A549 (cell line): ENCODE measurements around the gene TRAK1.

Experiments used
- BHLHE40 ChIP-seq: IDR thresholded peaks from 2 replicates; pipeline ENCODE4 v1.6.1; 2012; ENCODE audit warnings: low read depth, low read length, inconsistent platforms
- CBX2 ChIP-seq: fragments of 200-600 bp; sonication (generic); IDR thresholded peaks from 2 replicates; pipeline ENCODE4 v1.6.1; 2016; ENCODE audit warnings: low read depth, mild to moderate bottlenecking, borderline replicate concordance
- POLR2A ChIP-seq: IDR thresholded peaks from 2 replicates; pipeline ENCODE4 v1.6.1; 2012; ENCODE audit warnings: mild to moderate bottlenecking, low read length
- RFX5 ChIP-seq: fragments of 450-650 bp; IDR thresholded peaks from 2 replicates; pipeline ENCODE4 v1.7.1; 2014; ENCODE audit warnings: antibody characterized with exemption, mild to moderate bottlenecking, moderate library complexity
- SMC3 ChIP-seq: fragments of >200 bp; sonication (Bioruptor Twin); formaldehyde crosslinking; IDR thresholded peaks from 3 replicates; pipeline ENCODE4 v1.6.1; 2018; ENCODE audit warnings: inconsistent platforms
- SREBF2 ChIP-seq: fragments of 450-650 bp; IDR thresholded peaks from 2 replicates; pipeline ENCODE4 v1.6.1; 2014; ENCODE audit warnings: mild to moderate bottlenecking, moderate library complexity
- ZFP36 ChIP-seq: fragments of 450-650 bp; IDR thresholded peaks from 2 replicates; pipeline ENCODE4 v1.6.1; 2014; ENCODE audit warnings: borderline replicate concordance; ENCODE audit not compliant: partially characterized antibody
- TF ChIP-seq, protein P1 (sequence below): fragments of >200 bp; sonication (Bioruptor Twin); formaldehyde crosslinking; IDR thresholded peaks from 3 replicates; pipeline ENCODE4 v1.5.1; 2016
- TF ChIP-seq, protein P2 (sequence below): IDR thresholded peaks from 2 replicates; pipeline ENCODE4 v1.6.1; 2012
- TF ChIP-seq, protein P3 (sequence below): fragments of 200-600 bp; sonication (generic); IDR thresholded peaks from 2 replicates; pipeline ENCODE4 v1.6.1; 2016; ENCODE audit warnings: antibody characterized with exemption, mild to moderate bottlenecking, moderate library complexity

DNA sequence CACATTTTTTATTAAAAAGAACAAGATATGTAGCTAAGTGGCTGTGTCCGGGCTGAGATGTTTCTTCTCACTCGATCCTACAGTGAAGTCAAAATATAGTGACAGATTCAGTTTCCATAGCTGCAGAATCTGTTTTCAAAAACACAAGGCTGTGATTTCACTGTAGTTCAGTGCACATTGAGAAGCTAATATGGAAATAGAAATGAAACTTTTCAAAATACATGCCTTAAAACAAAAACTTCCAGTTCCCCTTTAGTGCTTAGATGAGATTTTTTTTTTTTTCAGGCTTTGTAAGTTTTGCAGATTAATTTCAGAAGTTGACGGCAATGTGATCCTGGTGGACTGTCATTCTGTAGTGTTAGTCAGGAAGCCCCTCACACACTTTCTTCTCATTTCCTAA lies 23.8 kb upstream of the TRAK1 start:
- TF ChIP-seq ZFP36 (no peak), BHLHE40 (no peak), POLR2A (no peak), RFX5 (no peak), SMC3 (no peak), SREBF2 (no peak), CBX2 (no peak)
- TF ChIP-seq, protein P1, sequence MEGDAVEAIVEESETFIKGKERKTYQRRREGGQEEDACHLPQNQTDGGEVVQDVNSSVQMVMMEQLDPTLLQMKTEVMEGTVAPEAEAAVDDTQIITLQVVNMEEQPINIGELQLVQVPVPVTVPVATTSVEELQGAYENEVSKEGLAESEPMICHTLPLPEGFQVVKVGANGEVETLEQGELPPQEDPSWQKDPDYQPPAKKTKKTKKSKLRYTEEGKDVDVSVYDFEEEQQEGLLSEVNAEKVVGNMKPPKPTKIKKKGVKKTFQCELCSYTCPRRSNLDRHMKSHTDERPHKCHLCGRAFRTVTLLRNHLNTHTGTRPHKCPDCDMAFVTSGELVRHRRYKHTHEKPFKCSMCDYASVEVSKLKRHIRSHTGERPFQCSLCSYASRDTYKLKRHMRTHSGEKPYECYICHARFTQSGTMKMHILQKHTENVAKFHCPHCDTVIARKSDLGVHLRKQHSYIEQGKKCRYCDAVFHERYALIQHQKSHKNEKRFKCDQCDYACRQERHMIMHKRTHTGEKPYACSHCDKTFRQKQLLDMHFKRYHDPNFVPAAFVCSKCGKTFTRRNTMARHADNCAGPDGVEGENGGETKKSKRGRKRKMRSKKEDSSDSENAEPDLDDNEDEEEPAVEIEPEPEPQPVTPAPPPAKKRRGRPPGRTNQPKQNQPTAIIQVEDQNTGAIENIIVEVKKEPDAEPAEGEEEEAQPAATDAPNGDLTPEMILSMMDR, result no peak
- TF ChIP-seq, protein P2, sequence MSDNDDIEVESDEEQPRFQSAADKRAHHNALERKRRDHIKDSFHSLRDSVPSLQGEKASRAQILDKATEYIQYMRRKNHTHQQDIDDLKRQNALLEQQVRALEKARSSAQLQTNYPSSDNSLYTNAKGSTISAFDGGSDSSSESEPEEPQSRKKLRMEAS, result no peak
- TF ChIP-seq, protein P3, sequence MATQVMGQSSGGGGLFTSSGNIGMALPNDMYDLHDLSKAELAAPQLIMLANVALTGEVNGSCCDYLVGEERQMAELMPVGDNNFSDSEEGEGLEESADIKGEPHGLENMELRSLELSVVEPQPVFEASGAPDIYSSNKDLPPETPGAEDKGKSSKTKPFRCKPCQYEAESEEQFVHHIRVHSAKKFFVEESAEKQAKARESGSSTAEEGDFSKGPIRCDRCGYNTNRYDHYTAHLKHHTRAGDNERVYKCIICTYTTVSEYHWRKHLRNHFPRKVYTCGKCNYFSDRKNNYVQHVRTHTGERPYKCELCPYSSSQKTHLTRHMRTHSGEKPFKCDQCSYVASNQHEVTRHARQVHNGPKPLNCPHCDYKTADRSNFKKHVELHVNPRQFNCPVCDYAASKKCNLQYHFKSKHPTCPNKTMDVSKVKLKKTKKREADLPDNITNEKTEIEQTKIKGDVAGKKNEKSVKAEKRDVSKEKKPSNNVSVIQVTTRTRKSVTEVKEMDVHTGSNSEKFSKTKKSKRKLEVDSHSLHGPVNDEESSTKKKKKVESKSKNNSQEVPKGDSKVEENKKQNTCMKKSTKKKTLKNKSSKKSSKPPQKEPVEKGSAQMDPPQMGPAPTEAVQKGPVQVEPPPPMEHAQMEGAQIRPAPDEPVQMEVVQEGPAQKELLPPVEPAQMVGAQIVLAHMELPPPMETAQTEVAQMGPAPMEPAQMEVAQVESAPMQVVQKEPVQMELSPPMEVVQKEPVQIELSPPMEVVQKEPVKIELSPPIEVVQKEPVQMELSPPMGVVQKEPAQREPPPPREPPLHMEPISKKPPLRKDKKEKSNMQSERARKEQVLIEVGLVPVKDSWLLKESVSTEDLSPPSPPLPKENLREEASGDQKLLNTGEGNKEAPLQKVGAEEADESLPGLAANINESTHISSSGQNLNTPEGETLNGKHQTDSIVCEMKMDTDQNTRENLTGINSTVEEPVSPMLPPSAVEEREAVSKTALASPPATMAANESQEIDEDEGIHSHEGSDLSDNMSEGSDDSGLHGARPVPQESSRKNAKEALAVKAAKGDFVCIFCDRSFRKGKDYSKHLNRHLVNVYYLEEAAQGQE, result no peak
